A549 (cell line): ENCODE measurements around the gene VWA8. TPM values are rescaled to one million over a fixed set of nuclear protein-coding genes. Genes with fewer than 3 reads are reported as not detected.

Source experiments
- ATAC-seq, 2 experiments: fragments of 200-7000 bp in 1 of 2; fragments of >200 bp in 1 of 2; cut with Nextera tagmentation in 1 of 2; cut with Tn5 transposase in 1 of 2; 3 replicates each; pipeline versions ENCODE4 v1.8.0 to v1.9.1; 2018 to 2020; ENCODE audit warnings: mild to moderate bottlenecking in 1 of 2, moderate library complexity in 1 of 2
- CTCF ChIA-PET: fragments of 300-600 bp; sonication (Branson Sonifier 250); formaldehyde crosslinking; extraction: SDS; loops from one replicate; lab custom pipeline; 2021; ENCODE audit warnings: antibody characterized with exemption, inconsistent platforms; lab: Yijun Ruan, JAX
- POLR2A ChIA-PET: fragments of 350-600 bp; formaldehyde crosslinking; extraction: SDS; loops from one replicate; lab custom pipeline; 2021; ENCODE audit warnings: antibody characterized with exemption, inconsistent platforms; lab: Yijun Ruan, JAX
- DNase-seq, 2 experiments: peaks; one replicate each; pipeline versions ENCODE4 v3.0.0 to v3.0.0-alpha.2; 2011 to 2016; ENCODE audit warnings: low read depth in 1 of 2, low spot score in 1 of 2
- FAIRE-seq: peaks from 2 replicates; lab custom pipeline; 2011; peaks lifted over from hg19 to GRCh38; lab: Jason Lieb, UNC
- H3K27ac ChIP-seq, 2 experiments: fragments of >200 bp; sonication (Bioruptor Twin); formaldehyde crosslinking; 3 replicates each; pipeline ENCODE4 v1.5.1; 2016 to 2017
- H3K4me1 ChIP-seq: fragments of >200 bp; sonication (Bioruptor Twin); formaldehyde crosslinking; 3 replicates; pipeline ENCODE4 v1.6.1; 2016
- H3K4me2 ChIP-seq: fragments of >200 bp; sonication (Bioruptor Twin); formaldehyde crosslinking; 3 replicates; pipeline ENCODE4 v1.6.1; 2016
- H3K4me3 ChIP-seq: fragments of >200 bp; sonication (Bioruptor Twin); formaldehyde crosslinking; 3 replicates; pipeline ENCODE4 v1.5.1; 2016
- H3K9me3 ChIP-seq: fragments of >200 bp; sonication (Bioruptor Twin); formaldehyde crosslinking; 3 replicates; pipeline ENCODE4 v1.6.1; 2016
- CBX8 ChIP-seq: fragments of 200-600 bp; sonication (generic); IDR thresholded peaks from 2 replicates; pipeline ENCODE4 v1.6.1; 2016
- CHD2 ChIP-seq: fragments of 150-350 bp; IDR thresholded peaks from 2 replicates; pipeline ENCODE4 v1.6.1; 2014; ENCODE audit warnings: low read length; ENCODE audit not compliant: partially characterized antibody
- CTCF ChIP-seq: fragments of >200 bp; sonication (Bioruptor Twin); formaldehyde crosslinking; IDR thresholded peaks from 3 replicates; pipeline ENCODE4 v1.5.1; 2016
- E2F6 ChIP-seq: IDR thresholded peaks from 2 replicates; pipeline ENCODE4 v1.6.1; 2012; ENCODE audit warnings: low read depth, borderline replicate concordance
- EHMT2 ChIP-seq: fragments of 200-600 bp; sonication (generic); IDR thresholded peaks from 2 replicates; pipeline ENCODE4 v1.6.1; 2016; ENCODE audit warnings: antibody characterized with exemption, low read depth, mild to moderate bottlenecking, moderate library complexity
- ELK1 ChIP-seq: fragments of 150-350 bp; IDR thresholded peaks from 2 replicates; pipeline ENCODE4 v1.6.1; 2014; ENCODE audit warnings: low read depth, mild to moderate bottlenecking, low read length
- ESRRA ChIP-seq: fragments of 150-350 bp; IDR thresholded peaks from 2 replicates; pipeline ENCODE4 v1.6.1; 2014; ENCODE audit warnings: mild to moderate bottlenecking, low read length, borderline replicate concordance
- FOSL2 ChIP-seq, 2 experiments: fragments of 450-650 bp in 1 of 2; fragments of >200 bp in 1 of 2; sonication (Bioruptor Twin) in 1 of 2; formaldehyde crosslinking; IDR thresholded peaks; 2 replicates each; pipeline versions ENCODE4 v1.5.0 to v1.6.1; 2016 to 2020; ENCODE audit warnings: mild to moderate bottlenecking in 1 of 2, moderate library complexity in 1 of 2
- HOXA7 ChIP-seq: fragments of 250-450 bp; sonication (Bioruptor Pico); IDR thresholded peaks from 2 replicates; pipeline ENCODE4 v1.5.0; 2020; ENCODE audit warnings: mild to moderate bottlenecking, moderate library complexity
- HOXB5 ChIP-seq: fragments of 250-450 bp; sonication (Bioruptor Pico); IDR thresholded peaks from 2 replicates; pipeline ENCODE4 v1.5.0; 2020; ENCODE audit warnings: mild to moderate bottlenecking, moderate library complexity
- JUNB ChIP-seq: fragments of >200 bp; sonication (Bioruptor Twin); formaldehyde crosslinking; IDR thresholded peaks from 2 replicates; pipeline ENCODE4 v1.6.1; 2016
- NPAS2 ChIP-seq: fragments of 250-450 bp; sonication (Bioruptor Pico); IDR thresholded peaks from 2 replicates; pipeline ENCODE4 v1.8.0; 2022; ENCODE audit warnings: mild to moderate bottlenecking, moderate library complexity, borderline replicate concordance
- POLR2A ChIP-seq: IDR thresholded peaks from 2 replicates; pipeline ENCODE4 v1.6.1; 2012; ENCODE audit warnings: mild to moderate bottlenecking, low read length
- POLR2AphosphoS2 ChIP-seq: conservative IDR thresholded peaks from 2 replicates; pipeline ENCODE4 v1.6.1; 2012; ENCODE audit warnings: low read length, improper control_type of control experiment, inconsistent platforms
- RARB ChIP-seq: fragments of 250-450 bp; sonication (Bioruptor Pico); IDR thresholded peaks from 2 replicates; pipeline ENCODE4 v1.8.0; 2021; ENCODE audit warnings: mild to moderate bottlenecking, moderate library complexity
- RCOR1 ChIP-seq: fragments of 150-350 bp; IDR thresholded peaks from 2 replicates; pipeline ENCODE4 v1.6.1; 2014; ENCODE audit warnings: antibody characterized with exemption, low read length, low read depth
- RFX5 ChIP-seq: fragments of 450-650 bp; IDR thresholded peaks from 2 replicates; pipeline ENCODE4 v1.7.1; 2014; ENCODE audit warnings: antibody characterized with exemption, mild to moderate bottlenecking, moderate library complexity
- SMC3 ChIP-seq: fragments of >200 bp; sonication (Bioruptor Twin); formaldehyde crosslinking; IDR thresholded peaks from 3 replicates; pipeline ENCODE4 v1.6.1; 2018; ENCODE audit warnings: inconsistent platforms
- SREBF2 ChIP-seq: fragments of 450-650 bp; IDR thresholded peaks from 2 replicates; pipeline ENCODE4 v1.6.1; 2014; ENCODE audit warnings: mild to moderate bottlenecking, moderate library complexity
- ZFP36 ChIP-seq: fragments of 450-650 bp; IDR thresholded peaks from 2 replicates; pipeline ENCODE4 v1.6.1; 2014; ENCODE audit warnings: borderline replicate concordance; ENCODE audit not compliant: partially characterized antibody
- ZSCAN20 ChIP-seq: fragments of 250-450 bp; sonication (Bioruptor Pico); IDR thresholded peaks from 2 replicates; pipeline ENCODE4 v1.8.0; 2022; ENCODE audit warnings: mild to moderate bottlenecking, moderate library complexity
- WGBS: methylation state at CpG from one replicate; pipeline ENCODE4 v1.1.6; 2017; ENCODE audit errors: missing lambda C conversion rate; 5-methylcytosine and 5-hydroxymethylcytosine counted together
- polyA plus RNA-seq, 4 experiments: library from polyadenylated mRNA; depleted of rRNA in 3 of 4; stranded (reverse); fragments of >200 nt; fragmentation: RNase III in 1 of 4; extraction: RNeasy Plus Mini Kit Qiagen cat#74134 plus additional on column Dnase treatment in 1 of 4; gene quantifications; 2 replicates in 3 of 4; 3 replicates in 1 of 4; pipeline ENCODE4 v1.2.3, GENCODE V29; 2011 to 2017
- TF ChIP-seq, protein P1 (sequence below): fragments of 200-600 bp; sonication (generic); IDR thresholded peaks from 2 replicates; pipeline ENCODE4 v1.6.1; 2016; ENCODE audit warnings: antibody characterized with exemption, mild to moderate bottlenecking, moderate library complexity
- TF ChIP-seq, protein P2 (sequence below): fragments of >200 bp; sonication (Bioruptor Twin); formaldehyde crosslinking; IDR thresholded peaks from 3 replicates; pipeline ENCODE4 v1.6.1; 2016

The VWA8 gene
- polyA plus RNA-seq, 2 of the 4 experiments (the other 2 are of a cell fraction): 6.4 to 15.3 TPM

GRCh38 chr13:41941174-41941573 is 19.7 kb downstream of the VWA8 start:
- peaks cover 21% of the 10 kb centered on the region for H3K4me1 ChIP-seq
- H3K9me3 ChIP-seq: no peaks in the 10 kb centered on the region
- CTCF ChIA-PET: interaction anchor here (1.5 to 2.0 kb wide), 2 partner anchors 17 to 273 kb away, joined by 3 to 10 read pairs; no protein-coding TSS in a partner anchor
- no peak overlapping the region for H3K4me2 ChIP-seq
- ATAC-seq: 0 out of 6 replicates have a peak, but pooled peaks of 1 of the 2 experiments have one; percentile 48
- FAIRE-seq: no peak
- H3K4me3 ChIP-seq: no peak overlapping the region
- DNase-seq: no peak
- WGBS: 51% methylated on average over 5 of the region's 5 CpGs
- no peak overlapping the region for H3K27ac ChIP-seq
- no peak for TF ChIP-seq RFX5
- no peak for TF ChIP-seq SMC3
- TF ChIP-seq ZSCAN20 (CRISPR knock-in tag): no peak
- TF ChIP-seq HOXA7 (CRISPR knock-in tag): no peak
- TF ChIP-seq HOXB5 (CRISPR knock-in tag): no peak
- TF ChIP-seq NPAS2: no peak
- no peak for TF ChIP-seq RCOR1
- TF ChIP-seq ZFP36: no peak
- TF ChIP-seq POLR2AphosphoS2: no peak
- TF ChIP-seq POLR2A: no peak
- TF ChIP-seq, all 56 proteins: peak for 0
- POLR2A ChIA-PET: no interaction called here

DNA sequence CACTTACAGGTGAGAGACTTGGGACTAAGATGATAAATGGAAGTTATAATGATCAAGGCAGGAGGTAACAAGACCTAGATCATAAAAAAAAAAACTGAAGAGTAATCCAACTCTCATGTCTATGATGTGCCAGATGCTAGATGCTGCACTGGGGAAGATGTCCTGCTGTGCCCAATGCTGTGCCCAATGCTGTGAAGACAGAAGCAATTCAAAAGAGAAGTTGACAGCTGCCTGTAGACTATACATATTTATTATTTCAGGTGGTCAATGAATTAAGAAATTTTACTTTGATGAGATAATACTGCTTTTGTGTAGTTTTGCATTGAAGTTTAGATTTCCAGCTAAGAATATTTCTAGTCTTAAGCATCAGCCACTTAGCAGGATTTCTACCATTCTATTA is 21.5 kb downstream of the VWA8 start:
- TF ChIP-seq, protein P1, sequence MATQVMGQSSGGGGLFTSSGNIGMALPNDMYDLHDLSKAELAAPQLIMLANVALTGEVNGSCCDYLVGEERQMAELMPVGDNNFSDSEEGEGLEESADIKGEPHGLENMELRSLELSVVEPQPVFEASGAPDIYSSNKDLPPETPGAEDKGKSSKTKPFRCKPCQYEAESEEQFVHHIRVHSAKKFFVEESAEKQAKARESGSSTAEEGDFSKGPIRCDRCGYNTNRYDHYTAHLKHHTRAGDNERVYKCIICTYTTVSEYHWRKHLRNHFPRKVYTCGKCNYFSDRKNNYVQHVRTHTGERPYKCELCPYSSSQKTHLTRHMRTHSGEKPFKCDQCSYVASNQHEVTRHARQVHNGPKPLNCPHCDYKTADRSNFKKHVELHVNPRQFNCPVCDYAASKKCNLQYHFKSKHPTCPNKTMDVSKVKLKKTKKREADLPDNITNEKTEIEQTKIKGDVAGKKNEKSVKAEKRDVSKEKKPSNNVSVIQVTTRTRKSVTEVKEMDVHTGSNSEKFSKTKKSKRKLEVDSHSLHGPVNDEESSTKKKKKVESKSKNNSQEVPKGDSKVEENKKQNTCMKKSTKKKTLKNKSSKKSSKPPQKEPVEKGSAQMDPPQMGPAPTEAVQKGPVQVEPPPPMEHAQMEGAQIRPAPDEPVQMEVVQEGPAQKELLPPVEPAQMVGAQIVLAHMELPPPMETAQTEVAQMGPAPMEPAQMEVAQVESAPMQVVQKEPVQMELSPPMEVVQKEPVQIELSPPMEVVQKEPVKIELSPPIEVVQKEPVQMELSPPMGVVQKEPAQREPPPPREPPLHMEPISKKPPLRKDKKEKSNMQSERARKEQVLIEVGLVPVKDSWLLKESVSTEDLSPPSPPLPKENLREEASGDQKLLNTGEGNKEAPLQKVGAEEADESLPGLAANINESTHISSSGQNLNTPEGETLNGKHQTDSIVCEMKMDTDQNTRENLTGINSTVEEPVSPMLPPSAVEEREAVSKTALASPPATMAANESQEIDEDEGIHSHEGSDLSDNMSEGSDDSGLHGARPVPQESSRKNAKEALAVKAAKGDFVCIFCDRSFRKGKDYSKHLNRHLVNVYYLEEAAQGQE: no peak
- TF ChIP-seq, protein P2, sequence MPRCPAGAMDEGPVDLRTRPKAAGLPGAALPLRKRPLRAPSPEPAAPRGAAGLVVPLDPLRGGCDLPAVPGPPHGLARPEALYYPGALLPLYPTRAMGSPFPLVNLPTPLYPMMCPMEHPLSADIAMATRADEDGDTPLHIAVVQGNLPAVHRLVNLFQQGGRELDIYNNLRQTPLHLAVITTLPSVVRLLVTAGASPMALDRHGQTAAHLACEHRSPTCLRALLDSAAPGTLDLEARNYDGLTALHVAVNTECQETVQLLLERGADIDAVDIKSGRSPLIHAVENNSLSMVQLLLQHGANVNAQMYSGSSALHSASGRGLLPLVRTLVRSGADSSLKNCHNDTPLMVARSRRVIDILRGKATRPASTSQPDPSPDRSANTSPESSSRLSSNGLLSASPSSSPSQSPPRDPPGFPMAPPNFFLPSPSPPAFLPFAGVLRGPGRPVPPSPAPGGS: no peak
- TF ChIP-seq POLR2AphosphoS2: no peak
- no peak for TF ChIP-seq CTCF
- TF ChIP-seq E2F6: no peak
- no peak for TF ChIP-seq CBX8
- TF ChIP-seq CHD2: no peak
- TF ChIP-seq SREBF2: no peak
- TF ChIP-seq POLR2A: no peak
- no peak for TF ChIP-seq EHMT2
- no peak for TF ChIP-seq RARB
- no peak for TF ChIP-seq FOSL2 (IDR thresholded peaks at IDR 0.05)
- TF ChIP-seq FOSL2 (CRISPR knock-in tag; IDR thresholded peaks at IDR 0.05): no peak
- no peak for TF ChIP-seq SMC3
- TF ChIP-seq JUNB: no peak
- no peak for TF ChIP-seq ELK1
- no peak for TF ChIP-seq ESRRA
- TF ChIP-seq ZSCAN20 (CRISPR knock-in tag): no peak
- DNase-seq (no peak), ATAC-seq (no peak), FAIRE-seq (no peak)
- Histone ChIP-seq H3K27ac (no peak overlapping the region), H3K4me1 (peaks cover 11% of the 10 kb centered on the region), H3K4me3 (no peak overlapping the region), H3K9me3 (no peaks in the 10 kb centered on the region), H3K4me2 (no peak overlapping the region)
- ChIA-PET CTCF (interaction anchor here (0.6 kb wide), 1 partner anchor 174 kb away, joined by 3 read pairs; no protein-coding TSS in a partner anchor), POLR2A (no interaction called here)
